Activated T-helper 17 cell treated with anti-CD3 and anti-CD28 coated beads, Interleukin-2, amount 50 U/mL, for 72 hours (primary cell): ENCODE measurements around the gene MYCT1. TPM values are rescaled to one million over a fixed set of nuclear protein-coding genes. Genes with fewer than 3 reads are reported as not detected.
"Not testable (repeated sequence)": the region's sequence is repeated elsewhere in the genome, so short reads cannot be mapped to it uniquely, and the experiment has no call there.

ENCODE experiments used
- ATAC-seq: fragments of 150-1000 bp; cut with Tn5 transposase; replicated peaks from 2 replicates; pipeline ENCODE4 v1.10.0; 2021; ENCODE audit warnings: mild to moderate bottlenecking, moderate library complexity
- H3K27ac Mint-ChIP-seq: one replicate; pipeline ENCODE4 v1.8.0; 2022; ENCODE audit warnings: mixed read lengths
- H3K27me3 Mint-ChIP-seq: one replicate; pipeline ENCODE4 v1.8.0; 2022; ENCODE audit warnings: mixed read lengths
- H3K36me3 Mint-ChIP-seq: one replicate; pipeline ENCODE4 v1.8.0; 2022; ENCODE audit warnings: low read depth, mild to moderate bottlenecking, mixed read lengths
- H3K4me1 Mint-ChIP-seq: one replicate; pipeline ENCODE4 v1.8.0; 2022; ENCODE audit warnings: mixed read lengths
- H3K4me3 Mint-ChIP-seq: one replicate; pipeline ENCODE4 v1.8.0; 2022; ENCODE audit warnings: mild to moderate bottlenecking, mixed read lengths
- H3K9me3 Mint-ChIP-seq: one replicate; pipeline ENCODE4 v1.8.0; 2022; ENCODE audit warnings: mixed read lengths
- total RNA-seq, 2 donors: library from RNA; stranded (reverse); gene quantifications; one replicate each; pipeline ENCODE4 v1.2.3, GENCODE V29; 2022

The MYCT1 gene
- total RNA-seq, 2 donors from 2014 or later, result not detected

DNA sequence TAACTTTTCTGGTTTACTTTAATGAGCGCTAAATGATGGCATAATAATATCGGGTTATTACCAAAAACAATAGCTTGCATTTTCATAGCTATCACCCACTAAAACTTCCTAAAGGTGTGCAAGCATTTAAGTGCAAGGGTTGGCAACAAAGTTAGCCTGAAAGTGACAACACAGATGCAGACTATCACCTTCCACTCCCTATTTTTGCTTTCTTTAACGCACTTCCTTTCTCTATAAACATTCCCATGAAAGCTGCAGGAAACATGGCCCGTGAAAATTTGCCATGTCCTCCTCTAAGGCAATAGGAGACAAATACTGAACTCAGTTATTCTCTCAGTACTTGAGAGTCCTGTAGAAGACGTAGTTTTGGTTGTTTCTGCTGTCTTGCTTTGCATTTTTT lies 2.7 kb downstream of the MYCT1 start:
- ATAC-seq, result no peak
- Mint-ChIP-seq H3K27ac (no peak overlapping the region), H3K4me3 (no peak overlapping the region), H3K27me3 (peaks cover 20% of the 10 kb centered on the region), H3K4me1 (no peaks in the 10 kb centered on the region), H3K36me3 (no peaks in the 10 kb centered on the region), H3K9me3 (no peaks in the 10 kb centered on the region)

DNA sequence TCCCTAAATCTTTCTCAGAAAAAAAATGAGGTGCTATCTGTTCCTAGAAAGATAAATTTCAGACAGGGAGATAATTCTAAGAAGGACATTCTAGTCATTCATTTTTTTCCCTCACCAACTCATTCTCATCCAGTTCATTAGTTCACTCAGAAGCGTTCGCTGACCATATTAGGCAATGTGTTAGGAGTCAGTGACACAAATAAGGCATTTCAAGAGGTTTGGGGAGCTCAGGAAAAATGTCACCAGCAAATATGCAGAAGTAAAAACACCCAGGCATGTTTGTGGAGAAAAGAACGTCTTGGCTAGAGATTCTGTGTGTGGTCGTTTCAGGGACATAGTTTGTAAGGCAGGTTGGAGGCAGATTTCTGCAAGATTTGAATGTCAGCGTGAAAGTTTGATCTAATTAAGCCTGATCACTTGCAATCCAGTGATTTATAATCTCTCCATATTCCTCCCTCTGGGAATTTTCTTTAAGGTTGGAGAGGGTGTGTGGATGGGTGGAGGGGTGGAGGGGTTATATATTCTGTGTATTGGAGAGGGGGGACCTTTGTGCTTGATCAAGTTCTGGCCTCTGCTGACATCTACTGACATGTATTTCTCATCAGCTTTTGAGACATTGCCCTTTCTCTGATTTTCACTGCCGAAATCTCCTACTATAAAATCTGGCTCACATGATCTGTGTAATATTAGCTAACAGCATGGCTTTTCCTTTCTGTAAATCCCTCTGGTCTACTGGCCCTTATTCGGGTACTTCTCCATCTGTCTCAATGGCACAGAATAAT lies 3.6 kb downstream of the MYCT1 start:
- Mint-ChIP-seq H3K4me1 (no peaks in the 10 kb centered on the region), H3K27me3 (peaks cover 19% of the 10 kb centered on the region), H3K36me3 (no peaks in the 10 kb centered on the region), H3K4me3 (no peak overlapping the region), H3K9me3 (no peaks in the 10 kb centered on the region), H3K27ac (no peak overlapping the region)
- no peak for ATAC-seq

DNA sequence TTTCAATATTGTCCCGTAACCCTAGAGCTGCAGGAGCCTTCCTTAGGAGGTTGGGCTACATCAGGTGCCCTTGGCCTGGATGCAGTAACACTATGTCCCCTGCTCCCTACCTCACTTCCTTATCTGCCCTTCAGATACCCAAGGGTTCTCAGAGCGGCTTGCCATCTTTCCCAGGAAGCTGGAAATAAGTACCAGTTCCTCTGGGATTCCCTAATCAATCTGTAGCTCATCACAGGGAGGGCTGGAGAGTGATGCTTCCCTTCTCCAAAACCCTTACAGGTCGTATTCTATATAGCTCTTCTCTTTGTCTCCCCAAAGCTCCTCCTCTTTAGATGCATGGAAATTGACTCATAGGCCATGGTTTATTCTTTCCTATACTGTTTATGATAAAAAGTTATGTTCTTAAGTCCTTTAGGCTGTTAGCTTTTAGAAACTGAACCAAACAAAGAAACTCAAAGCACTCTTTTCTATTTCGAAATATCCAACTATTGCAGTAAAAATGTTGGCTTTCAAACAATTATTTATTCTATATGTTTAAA lies 4.2 kb downstream of the MYCT1 start:
- H3K4me1 Mint-ChIP-seq, result no peaks in the 10 kb centered on the region
- no peaks in the 10 kb centered on the region for H3K9me3 Mint-ChIP-seq
- ATAC-seq, result no peak
- no peaks in the 10 kb centered on the region for H3K36me3 Mint-ChIP-seq
- no peak overlapping the region for H3K27ac Mint-ChIP-seq
- peaks cover 19% of the 10 kb centered on the region for H3K27me3 Mint-ChIP-seq
- no peak overlapping the region for H3K4me3 Mint-ChIP-seq

DNA sequence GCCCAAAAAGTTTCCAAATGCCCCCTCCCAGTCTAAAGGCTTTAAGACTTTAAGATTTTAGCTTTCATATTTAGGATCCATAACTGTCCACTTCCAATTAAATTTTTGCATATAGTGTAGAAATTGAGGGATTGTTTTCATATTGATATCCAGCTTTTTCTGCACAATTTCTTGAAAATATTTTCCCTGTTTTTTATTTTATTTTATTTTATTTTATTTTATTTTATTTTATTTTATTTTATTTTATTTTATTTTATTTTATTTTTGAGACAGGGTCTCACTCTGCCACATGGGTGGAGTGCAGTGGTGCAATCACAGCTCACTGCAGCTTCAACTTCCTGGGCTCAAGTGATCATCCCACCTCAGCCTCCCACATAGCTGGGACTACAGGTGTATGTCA lies 6.1 kb downstream of the MYCT1 start:
- not testable (repeated sequence) for H3K36me3 Mint-ChIP-seq, H3K27ac Mint-ChIP-seq, H3K4me1 Mint-ChIP-seq, H3K4me3 Mint-ChIP-seq, H3K9me3 Mint-ChIP-seq, ATAC-seq
- peaks cover 14% of the 10 kb centered on the region for H3K27me3 Mint-ChIP-seq

DNA sequence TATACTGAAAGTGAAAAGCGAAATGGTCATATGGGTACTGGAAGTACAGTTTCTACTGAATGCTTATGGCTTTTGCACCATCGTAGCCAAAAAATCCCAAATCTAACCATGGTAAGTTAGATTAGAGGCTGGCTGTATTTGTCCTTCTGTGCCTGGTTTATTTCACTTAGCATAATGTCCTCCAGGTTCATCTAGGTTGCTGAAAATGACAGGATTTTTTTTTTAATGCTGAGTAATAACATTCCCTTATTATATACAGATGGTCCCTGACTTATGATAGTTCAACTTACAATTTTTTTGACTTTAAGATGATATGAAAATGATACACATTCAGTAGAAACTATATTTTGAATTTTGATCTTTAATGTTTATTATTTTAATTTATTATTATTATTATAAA lies 7.6 kb downstream of the MYCT1 start:
- Mint-ChIP-seq H3K9me3 (no peaks in the 10 kb centered on the region), H3K4me3 (no peak overlapping the region), H3K4me1 (no peaks in the 10 kb centered on the region), H3K27ac (no peak overlapping the region), H3K27me3 (peaks cover 14% of the 10 kb centered on the region), H3K36me3 (no peaks in the 10 kb centered on the region)
- no peak for ATAC-seq

DNA sequence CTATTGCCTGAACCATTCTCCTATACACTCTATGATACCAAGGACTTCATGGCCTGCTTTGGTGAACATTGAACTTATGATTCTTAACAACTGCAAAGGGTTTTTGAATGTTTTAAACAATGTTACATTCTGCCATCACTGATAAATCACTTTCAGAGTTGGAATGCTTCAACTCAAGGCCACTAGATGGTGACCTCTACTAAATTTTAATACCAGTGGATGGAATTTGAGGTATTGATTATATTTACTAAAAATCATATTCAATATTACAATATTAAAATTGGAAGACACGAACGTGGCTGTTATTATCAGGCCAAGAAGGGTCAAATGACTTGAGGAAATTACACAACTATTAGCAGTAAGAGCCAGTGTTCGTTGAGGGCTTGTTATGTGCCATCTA lies 18.6 kb downstream of the MYCT1 start:
- no peak overlapping the region for H3K4me3 Mint-ChIP-seq

DNA sequence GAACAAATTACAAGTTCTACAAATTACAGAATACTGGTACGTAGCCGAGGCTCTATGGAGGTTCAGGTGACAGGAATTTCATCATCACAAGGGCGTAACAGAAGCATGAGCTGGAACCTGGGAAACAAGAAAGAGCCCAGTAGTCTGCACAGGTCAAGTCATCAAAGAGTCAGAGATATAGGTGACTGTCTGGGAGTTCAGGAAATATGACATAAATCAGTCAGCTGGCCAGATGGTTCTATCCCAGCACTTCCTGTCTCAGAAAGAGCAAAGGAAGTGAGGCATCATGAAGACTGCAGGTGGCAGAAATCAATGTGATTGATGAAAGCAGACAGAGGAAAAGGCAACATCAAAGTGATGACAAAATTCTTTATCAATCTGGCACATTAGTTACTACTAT lies 23.3 kb downstream of the MYCT1 start:
- Mint-ChIP-seq H3K4me1 (no peaks in the 10 kb centered on the region), H3K9me3 (no peaks in the 10 kb centered on the region), H3K27me3 (no peaks in the 10 kb centered on the region), H3K4me3 (no peak overlapping the region), H3K36me3 (no peaks in the 10 kb centered on the region), H3K27ac (no peak overlapping the region)
- no peak for ATAC-seq

More for the DNA sequence above, 18.6 kb downstream of the MYCT1 start:
- Mint-ChIP-seq H3K9me3 (peaks cover 10% of the 10 kb centered on the region), H3K27ac (no peak overlapping the region), H3K36me3 (no peaks in the 10 kb centered on the region), H3K27me3 (no peaks in the 10 kb centered on the region), H3K4me1 (no peaks in the 10 kb centered on the region)
- no peak for ATAC-seq

DNA sequence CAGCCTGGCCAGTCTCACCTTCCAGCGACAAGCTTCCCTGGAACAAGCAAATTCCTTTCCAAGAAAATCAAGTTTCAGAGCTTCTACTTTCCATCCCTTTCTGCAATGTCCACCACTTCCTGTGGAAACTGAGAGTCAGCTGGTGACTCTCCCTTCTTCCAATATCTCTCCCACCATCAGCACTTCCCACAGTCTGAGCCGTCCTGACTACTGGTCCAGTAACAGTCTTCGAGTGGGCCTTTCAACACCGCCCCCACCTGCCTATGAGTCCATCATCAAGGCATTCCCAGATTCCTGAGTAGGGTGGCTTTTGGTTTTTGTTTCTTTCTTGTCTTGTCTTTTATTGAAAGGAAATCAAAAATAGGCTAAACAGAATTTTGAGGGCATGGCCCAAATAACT lies 24.3 kb downstream of the MYCT1 start:
- ATAC-seq, result no peak
- no peak overlapping the region for H3K4me3 Mint-ChIP-seq
- H3K27ac Mint-ChIP-seq, result no peak overlapping the region
- no peaks in the 10 kb centered on the region for H3K27me3 Mint-ChIP-seq
- H3K9me3 Mint-ChIP-seq, result no peaks in the 10 kb centered on the region
- no peaks in the 10 kb centered on the region for H3K4me1 Mint-ChIP-seq
- no peaks in the 10 kb centered on the region for H3K36me3 Mint-ChIP-seq

DNA sequence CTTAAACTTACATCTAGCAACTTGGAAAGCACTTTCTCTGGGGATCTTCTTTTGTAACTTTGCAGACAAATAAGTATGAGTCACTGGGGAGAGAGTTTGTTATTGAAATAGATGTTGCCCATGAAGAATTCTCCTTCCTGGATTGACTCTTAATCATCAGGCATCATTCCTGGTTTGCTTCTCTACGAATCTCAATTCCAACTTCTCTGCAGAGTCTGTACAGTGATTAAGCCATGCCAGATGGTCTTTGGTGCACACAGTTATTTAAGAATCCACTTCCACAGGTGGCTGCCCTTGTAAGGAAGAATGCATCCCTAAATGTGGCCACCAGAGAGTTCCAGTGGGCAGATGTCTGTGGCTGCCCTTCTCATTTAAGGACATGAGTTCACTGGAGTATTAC lies 25.7 kb downstream of the MYCT1 start:
- H3K4me3 Mint-ChIP-seq, result no peak overlapping the region
- no peaks in the 10 kb centered on the region for H3K36me3 Mint-ChIP-seq
- ATAC-seq, result no peak
- H3K9me3 Mint-ChIP-seq, result no peaks in the 10 kb centered on the region
- H3K27me3 Mint-ChIP-seq, result peaks cover 3% of the 10 kb centered on the region
- no peak overlapping the region for H3K27ac Mint-ChIP-seq
- H3K4me1 Mint-ChIP-seq, result no peaks in the 10 kb centered on the region

DNA sequence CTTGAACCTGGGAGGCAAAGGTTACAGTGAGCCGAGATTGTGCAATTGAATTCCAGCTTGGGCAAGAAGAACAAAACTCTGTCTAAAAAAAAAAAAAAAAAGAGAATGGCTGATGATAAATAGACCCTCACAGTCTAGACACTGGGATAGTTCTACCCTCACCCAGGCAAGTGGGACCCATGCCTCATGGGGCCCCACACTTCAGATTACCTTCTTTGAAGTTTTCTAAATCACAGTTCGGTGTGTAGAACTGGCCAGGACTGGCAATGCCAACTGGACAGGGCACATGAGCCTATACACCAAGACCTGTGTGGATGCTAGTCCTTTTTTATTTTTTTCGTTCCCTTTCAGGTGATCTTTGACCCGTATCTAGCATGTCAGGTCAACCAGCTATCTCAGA lies 28.6 kb downstream of the MYCT1 start:
- H3K27me3 Mint-ChIP-seq, result peaks cover 3% of the 10 kb centered on the region

DNA sequence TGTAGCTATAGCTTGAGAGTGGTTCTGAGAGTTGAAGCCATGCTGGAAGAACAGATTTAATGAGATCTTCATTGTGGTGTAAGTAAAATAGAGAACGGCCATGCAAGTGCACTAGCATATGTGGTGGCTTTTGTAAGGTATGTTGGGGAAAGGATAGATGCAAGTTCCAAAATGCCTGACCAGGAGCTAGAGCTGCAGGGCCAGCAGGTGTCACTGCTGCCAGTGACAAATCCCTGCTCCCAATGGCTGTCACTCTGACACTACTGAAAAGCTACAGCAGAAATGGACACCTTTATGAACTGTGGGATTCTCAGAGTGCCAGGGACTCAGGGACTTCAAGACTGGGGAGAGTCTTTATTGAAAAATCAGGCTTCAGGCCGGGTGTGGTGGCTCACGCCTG lies 29.8 kb downstream of the MYCT1 start:
- Mint-ChIP-seq H3K27ac (no peak overlapping the region), H3K27me3 (peaks cover 3% of the 10 kb centered on the region), H3K4me3 (no peak overlapping the region), H3K4me1 (no peaks in the 10 kb centered on the region), H3K9me3 (no peaks in the 10 kb centered on the region), H3K36me3 (no peaks in the 10 kb centered on the region)
- no peak for ATAC-seq

More for the DNA sequence above, 28.6 kb downstream of the MYCT1 start:
- ATAC-seq, result no peak
- Mint-ChIP-seq H3K36me3 (no peaks in the 10 kb centered on the region), H3K4me3 (no peak overlapping the region), H3K27ac (no peak overlapping the region), H3K9me3 (no peaks in the 10 kb centered on the region), H3K4me1 (no peaks in the 10 kb centered on the region)

DNA sequence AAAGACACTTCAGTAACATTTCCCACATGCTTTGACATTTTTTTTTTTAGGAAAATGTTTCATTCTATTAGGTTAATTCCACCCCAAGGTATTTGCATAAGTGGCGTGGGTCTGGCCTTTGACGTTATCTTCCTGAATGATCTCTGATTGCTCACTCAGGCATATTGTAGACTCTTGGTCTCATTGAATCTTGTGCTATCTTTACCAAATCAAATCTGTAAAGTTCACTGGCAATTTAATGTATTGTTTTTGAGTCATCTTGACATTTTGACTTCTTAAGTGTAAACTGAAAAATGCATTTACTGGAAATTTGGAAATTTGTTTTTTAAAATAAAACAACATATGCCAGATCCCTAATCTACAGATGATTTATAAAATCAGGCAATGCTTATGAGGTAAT lies 36.9 kb downstream of the MYCT1 start:
- Mint-ChIP-seq H3K27ac (no peak overlapping the region), H3K4me1 (no peaks in the 10 kb centered on the region), H3K27me3 (no peaks in the 10 kb centered on the region), H3K36me3 (no peaks in the 10 kb centered on the region), H3K9me3 (no peaks in the 10 kb centered on the region), H3K4me3 (no peak overlapping the region)
- ATAC-seq, result no peak

DNA sequence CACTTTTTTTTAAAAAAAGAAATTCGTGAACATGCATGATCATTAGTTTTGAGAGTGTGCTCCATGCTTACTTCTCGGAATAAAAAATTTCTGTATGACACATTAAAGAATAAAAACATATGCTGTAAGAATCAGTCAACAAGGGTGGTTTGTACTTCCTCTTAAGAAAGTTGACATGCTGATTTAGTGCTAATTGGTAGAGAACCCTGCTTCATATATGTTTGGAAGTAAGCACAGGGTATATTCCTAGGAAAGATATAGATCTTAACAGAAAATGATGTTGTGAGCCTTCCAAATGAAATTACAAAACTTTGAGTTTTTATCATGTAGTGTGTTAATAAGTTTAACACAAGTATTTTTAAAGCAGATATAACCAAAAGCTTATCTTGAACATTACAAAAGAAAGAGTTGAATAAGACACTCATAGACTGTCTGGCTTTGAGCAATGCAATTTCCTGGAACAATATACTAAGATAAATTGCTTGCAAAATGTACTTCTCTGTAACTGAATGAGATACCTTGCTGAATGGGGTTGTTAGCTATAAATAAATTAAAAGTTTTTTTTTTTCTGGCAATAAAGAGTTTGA lies 39.1 kb downstream of the MYCT1 start:
- no peak overlapping the region for H3K4me3 Mint-ChIP-seq
- H3K4me1 Mint-ChIP-seq, result no peaks in the 10 kb centered on the region
- H3K9me3 Mint-ChIP-seq, result no peaks in the 10 kb centered on the region
- no peak overlapping the region for H3K27ac Mint-ChIP-seq
- no peak for ATAC-seq
- no peaks in the 10 kb centered on the region for H3K27me3 Mint-ChIP-seq
- H3K36me3 Mint-ChIP-seq, result no peaks in the 10 kb centered on the region

DNA sequence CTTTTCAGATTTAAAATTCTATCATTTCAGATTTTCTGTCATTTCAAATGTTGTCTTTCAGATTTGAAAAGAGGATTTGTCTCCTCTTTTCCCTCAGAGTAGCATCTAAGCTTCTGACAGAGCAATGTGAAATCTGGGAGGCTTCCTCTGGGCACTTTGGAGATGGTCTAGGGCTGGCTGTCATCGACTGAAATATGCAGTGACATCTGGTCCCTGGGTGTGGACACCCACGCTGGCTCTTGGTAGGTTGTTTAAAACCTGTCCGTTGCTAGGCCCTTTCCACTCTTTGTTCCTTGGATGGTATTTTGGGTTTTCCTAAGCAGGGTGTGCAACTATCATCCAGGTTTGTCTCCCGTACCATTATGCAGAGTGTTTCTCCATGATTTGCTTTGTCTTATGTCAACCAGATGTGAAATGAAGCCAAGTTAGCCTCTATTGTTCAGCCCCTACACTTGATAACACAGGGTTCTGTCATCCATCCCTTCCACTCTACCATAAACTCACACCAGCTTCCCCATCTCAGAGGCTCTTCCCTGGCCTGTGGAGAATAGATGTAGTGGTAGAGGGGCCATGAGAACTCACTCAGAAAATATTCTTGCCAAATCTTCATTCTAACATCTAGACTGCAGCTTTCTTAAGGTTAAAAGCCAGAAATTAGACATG lies 47.9 kb downstream of the MYCT1 start:
- no peaks in the 10 kb centered on the region for H3K36me3 Mint-ChIP-seq
- H3K9me3 Mint-ChIP-seq, result no peaks in the 10 kb centered on the region
- H3K4me3 Mint-ChIP-seq, result no peak overlapping the region
- H3K27ac Mint-ChIP-seq, result no peak overlapping the region
- peaks cover 8% of the 10 kb centered on the region for H3K27me3 Mint-ChIP-seq
- no peak for ATAC-seq
- no peaks in the 10 kb centered on the region for H3K4me1 Mint-ChIP-seq

DNA sequence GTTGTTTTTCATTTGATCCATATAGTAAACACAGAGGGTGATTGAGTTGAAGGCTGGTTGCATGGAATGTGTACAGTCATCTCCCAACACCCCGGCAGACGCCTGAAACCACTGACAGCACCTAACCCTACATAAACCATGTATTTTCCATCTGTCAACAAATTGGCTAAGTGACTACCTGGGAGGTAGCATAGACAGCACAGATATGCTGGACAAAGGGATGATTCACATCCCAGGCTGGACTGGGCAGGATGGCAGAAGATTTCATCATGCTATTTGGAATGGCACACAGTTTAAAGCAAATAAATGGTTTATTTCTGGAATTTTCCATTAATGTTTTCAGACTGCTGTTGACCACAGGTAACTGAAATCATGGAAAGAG lies 48.5 kb downstream of the MYCT1 start:
- Mint-ChIP-seq H3K27me3 (peaks cover 8% of the 10 kb centered on the region), H3K36me3 (no peaks in the 10 kb centered on the region), H3K4me3 (no peak overlapping the region), H3K9me3 (no peaks in the 10 kb centered on the region), H3K4me1 (no peaks in the 10 kb centered on the region), H3K27ac (no peak overlapping the region)
- ATAC-seq, result no peak
